Kasumi-1 (cell line): Measurements from ENCODE around the gene SMCHD1.
"Not testable (repeated sequence)": the region's sequence is repeated elsewhere in the genome, so short reads cannot be mapped to it uniquely, and the experiment has no call there.

Source experiments
- DNase-seq, 2 experiments: peaks; one replicate each; lab custom pipeline; 2025; lab: John Stamatoyannopoulos, UW

Gene SMCHD1

GRCh38 chr18:2657788-2658458 is 2.4 kb downstream of the SMCHD1 start:
- DNase-seq, result peak; percentile 92 to 95

- DNase-seq, result not testable (repeated sequence)
Observed at GRCh38 chr18:2660849-2661248, 5.3 kb downstream of the SMCHD1 start.

- DNase-seq, result not testable (repeated sequence)
Observed at GRCh38 chr18:2662288-2662687, 6.8 kb downstream of the SMCHD1 start.

- DNase-seq, result no peak
Observed at GRCh38 chr18:2662990-2663389, 7.5 kb downstream of the SMCHD1 start.

- no peak for DNase-seq
Observed at GRCh38 chr18:2672410-2672809, 16.9 kb downstream of the SMCHD1 start.

GRCh38 chr18:2672872-2673271 is 17.3 kb downstream of the SMCHD1 start:
- no peak for DNase-seq

GRCh38 chr18:2678933-2679332 is 23.4 kb downstream of the SMCHD1 start:
- DNase-seq, result not testable (repeated sequence)

- DNase-seq, result no peak
Observed at GRCh38 chr18:2680216-2680792, 24.8 kb downstream of the SMCHD1 start.

GRCh38 chr18:2681993-2682603 is 26.6 kb downstream of the SMCHD1 start:
- no peak for DNase-seq

GRCh38 chr18:2683055-2683454 is 27.5 kb downstream of the SMCHD1 start:
- no peak for DNase-seq

- peak in 1 of 2 experiments; percentile 22 for DNase-seq
Observed at GRCh38 chr18:2686349-2686968, 30.9 kb downstream of the SMCHD1 start.

GRCh38 chr18:2687390-2688001 is 32.0 kb downstream of the SMCHD1 start:
- no peak for DNase-seq

GRCh38 chr18:2692508-2692907 is 37.0 kb downstream of the SMCHD1 start:
- no peak for DNase-seq

GRCh38 chr18:2697184-2697583 is 41.7 kb downstream of the SMCHD1 start:
- no peak for DNase-seq

GRCh38 chr18:2699001-2699400 is 43.5 kb downstream of the SMCHD1 start:
- DNase-seq, result no peak

GRCh38 chr18:2704541-2704940 is 49.0 kb downstream of the SMCHD1 start:
- no peak for DNase-seq

GRCh38 chr18:2706903-2707302 is 51.4 kb downstream of the SMCHD1 start:
- no peak for DNase-seq

GRCh38 chr18:2707551-2708168 is 52.1 kb downstream of the SMCHD1 start:
- DNase-seq, result no peak

GRCh38 chr18:2709316-2709715 is 53.8 kb downstream of the SMCHD1 start:
- no peak for DNase-seq

- no peak for DNase-seq
Observed at GRCh38 chr18:2714140-2714539, 58.6 kb downstream of the SMCHD1 start.

- DNase-seq, result no peak
Observed at GRCh38 chr18:2715990-2716389, 60.5 kb downstream of the SMCHD1 start.
